ENCODE results near the gene TP53I3.

DNA sequence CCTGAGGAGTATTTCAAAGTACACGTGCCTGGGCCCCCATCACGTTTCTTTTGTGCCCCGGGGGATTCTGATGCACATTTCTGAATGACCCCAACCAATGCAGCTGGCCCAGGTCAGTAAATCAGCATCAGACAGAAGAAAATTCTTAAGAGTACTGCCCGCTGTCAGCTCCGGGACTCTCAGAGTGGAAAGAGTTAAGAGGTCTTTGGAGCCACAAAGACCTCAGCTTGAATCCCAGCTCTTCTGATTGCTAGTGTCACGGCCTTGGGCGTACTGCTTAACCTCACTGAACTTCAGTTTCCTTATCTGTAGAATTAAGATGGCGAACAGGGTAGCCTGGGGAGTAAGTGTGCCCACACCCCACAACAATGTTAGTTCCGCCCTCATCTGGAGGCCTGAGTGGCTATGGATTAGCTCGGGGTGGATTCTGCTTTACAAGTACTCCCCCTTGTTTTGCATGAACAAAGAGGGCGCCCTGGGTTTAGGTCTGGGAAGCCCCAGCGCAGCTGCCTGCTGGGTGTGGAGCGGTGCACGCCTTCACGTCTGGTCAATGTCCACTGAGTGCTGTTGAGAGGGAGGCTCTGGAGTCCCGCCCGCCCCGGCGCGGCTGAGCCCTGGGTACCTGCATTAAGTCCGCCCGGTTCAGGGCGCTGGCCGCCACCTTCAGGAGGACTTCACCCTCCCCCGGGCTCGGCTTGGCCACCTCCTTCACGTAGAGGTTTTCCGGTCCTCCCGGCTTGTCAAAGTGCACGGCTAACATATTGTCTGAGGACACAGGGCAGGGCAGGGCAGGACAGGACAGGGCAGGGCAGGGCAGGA, 858 bp downstream of the TP53I3 start:
- TF ChIP-seq, protein P1, sequence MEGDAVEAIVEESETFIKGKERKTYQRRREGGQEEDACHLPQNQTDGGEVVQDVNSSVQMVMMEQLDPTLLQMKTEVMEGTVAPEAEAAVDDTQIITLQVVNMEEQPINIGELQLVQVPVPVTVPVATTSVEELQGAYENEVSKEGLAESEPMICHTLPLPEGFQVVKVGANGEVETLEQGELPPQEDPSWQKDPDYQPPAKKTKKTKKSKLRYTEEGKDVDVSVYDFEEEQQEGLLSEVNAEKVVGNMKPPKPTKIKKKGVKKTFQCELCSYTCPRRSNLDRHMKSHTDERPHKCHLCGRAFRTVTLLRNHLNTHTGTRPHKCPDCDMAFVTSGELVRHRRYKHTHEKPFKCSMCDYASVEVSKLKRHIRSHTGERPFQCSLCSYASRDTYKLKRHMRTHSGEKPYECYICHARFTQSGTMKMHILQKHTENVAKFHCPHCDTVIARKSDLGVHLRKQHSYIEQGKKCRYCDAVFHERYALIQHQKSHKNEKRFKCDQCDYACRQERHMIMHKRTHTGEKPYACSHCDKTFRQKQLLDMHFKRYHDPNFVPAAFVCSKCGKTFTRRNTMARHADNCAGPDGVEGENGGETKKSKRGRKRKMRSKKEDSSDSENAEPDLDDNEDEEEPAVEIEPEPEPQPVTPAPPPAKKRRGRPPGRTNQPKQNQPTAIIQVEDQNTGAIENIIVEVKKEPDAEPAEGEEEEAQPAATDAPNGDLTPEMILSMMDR (IDR thresholded peaks at IDR 0.05; ENCODE audit: low read depth, low read length), result no peak
- no peak for TF ChIP-seq EZH2phosphoT487 (IDR thresholded peaks at IDR 0.05; ENCODE audit: low read depth)

Data from OCI-LY3 (cell line).